Endothelial cell of umbilical vein (primary cell): ENCODE results near the gene ANKRD40CL. TPM values are rescaled to one million over a fixed set of nuclear protein-coding genes. Genes with fewer than 3 reads are reported as not detected.

Experiments used
- BruUV-seq: library from RNA; stranded (reverse); fragments of 400-500 nt; replicated peaks from 2 replicates; lab custom pipeline; 2021; lab: Mats Ljungman, UMichigan
- CTCF ChIA-PET: fragments of 300-600, 350-600 bp; sonication (Branson Sonifier 250); formaldehyde crosslinking; loops from one replicate; lab custom pipeline; 2021; ENCODE audit warnings: antibody characterized with exemption, inconsistent platforms; lab: Charles Lee
- POLR2A ChIA-PET: fragments of 300-600, 350-600 bp; sonication (Branson Sonifier 250); formaldehyde crosslinking; loops from one replicate; lab custom pipeline; 2021; ENCODE audit warnings: antibody characterized with exemption, inconsistent platforms; lab: Charles Lee
- DNase-seq: peaks from one replicate; pipeline ENCODE4 v3.0.0-alpha.2; 2011; ENCODE audit warnings: low read depth, low spot score
- FAIRE-seq: peaks from 2 replicates; lab custom pipeline; 2011; peaks lifted over from hg19 to GRCh38; lab: Jason Lieb, UNC
- H2AFZ ChIP-seq: 2 replicates; pipeline ENCODE4 v1.6.0; 2012; ENCODE audit warnings: low read depth, low read length, control low read depth, inconsistent platforms
- H3K27ac ChIP-seq: 2 replicates; pipeline ENCODE4 v1.5.1; 2011; ENCODE audit warnings: low read depth, mild to moderate bottlenecking, control low read depth, low read length, moderate library complexity; ENCODE audit not compliant: insufficient read depth
- H3K27me3 ChIP-seq, 2 experiments: 2 replicates each; pipeline versions ENCODE4 v1.6.0 to v1.6.1; 2011; ENCODE audit warnings: low read length in 2 of 2, mixed read lengths in 1 of 2; ENCODE audit not compliant: control insufficient read depth in 2 of 2, insufficient read depth in 2 of 2
- H3K36me3 ChIP-seq, 2 experiments: 2 replicates in 1 of 2; 3 replicates in 1 of 2; pipeline ENCODE4 v1.5.1; 2011; ENCODE audit warnings: low read length in 2 of 2, mild to moderate bottlenecking in 1 of 2, moderate library complexity in 1 of 2; ENCODE audit not compliant: control insufficient read depth in 2 of 2, insufficient read depth in 2 of 2; ENCODE audit errors: extremely low read depth in 1 of 2
- H3K4me1 ChIP-seq: 3 replicates; pipeline ENCODE4 v1.5.1; 2011; ENCODE audit warnings: mild to moderate bottlenecking, low read length; ENCODE audit not compliant: control insufficient read depth, insufficient read depth; ENCODE audit errors: extremely low read depth
- H3K4me2 ChIP-seq: 2 replicates; pipeline ENCODE4 v1.6.1; 2011; ENCODE audit warnings: low read length, control low read depth, mixed read lengths; ENCODE audit not compliant: insufficient read depth
- H3K4me3 ChIP-seq, 3 experiments: fragments of 200-600 bp in 1 of 3; sonication (generic), shearing (Covaris generic) in 1 of 3; replicated peaks in 1 of 3; 2 replicates each; pipeline ENCODE4 v1.5.1; 2011 to 2016; ENCODE audit warnings: control low read depth in 3 of 3, low read length in 3 of 3, mild to moderate bottlenecking in 2 of 3, inconsistent platforms in 1 of 3, low read depth in 1 of 3, moderate library complexity in 1 of 3; ENCODE audit not compliant: insufficient read depth in 1 of 3
- H3K79me2 ChIP-seq: 2 replicates; pipeline ENCODE4 v1.6.0; 2012; ENCODE audit warnings: low read length, inconsistent platforms; ENCODE audit not compliant: control insufficient read depth, insufficient read depth
- H3K9ac ChIP-seq: replicated peaks from 2 replicates; pipeline ENCODE3; 2011; ENCODE audit warnings: low read length, control low read depth; ENCODE audit not compliant: insufficient read depth; ENCODE audit errors: extremely low read depth
- H3K9me1 ChIP-seq: replicated peaks from 3 replicates; pipeline ENCODE4 v1.6.0; 2011; ENCODE audit warnings: mild to moderate bottlenecking, low read length; ENCODE audit not compliant: control insufficient read depth, insufficient read depth; ENCODE audit errors: extremely low read depth
- H3K9me3 ChIP-seq: replicated peaks from 2 replicates; pipeline ENCODE4 v1.5.1; 2012; ENCODE audit warnings: low read length, inconsistent platforms; ENCODE audit not compliant: control insufficient read depth, insufficient read depth
- H4K20me1 ChIP-seq: replicated peaks from 2 replicates; pipeline ENCODE3; 2011; ENCODE audit warnings: mild to moderate bottlenecking, low read length; ENCODE audit not compliant: control insufficient read depth, insufficient read depth; ENCODE audit errors: extremely low read depth
- EZH2 ChIP-seq: IDR thresholded peaks from 2 replicates; pipeline ENCODE4 v1.6.1; 2012; ENCODE audit warnings: borderline replicate concordance, low read depth, mild to moderate bottlenecking, moderate library complexity, low read length, inconsistent platforms; ENCODE audit not compliant: severe bottlenecking
- FOS ChIP-seq: IDR thresholded peaks from 2 replicates; pipeline ENCODE4 v1.6.1; 2011; ENCODE audit warnings: mild to moderate bottlenecking, low read length, moderate library complexity, borderline replicate concordance; ENCODE audit not compliant: insufficient read depth
- GATA2 ChIP-seq: IDR thresholded peaks from 2 replicates; pipeline ENCODE4 v1.7.0; 2011; ENCODE audit warnings: low read depth, mild to moderate bottlenecking, moderate library complexity, mixed read lengths, low read length; ENCODE audit not compliant: insufficient read length, insufficient read depth
- JUN ChIP-seq: IDR thresholded peaks from 2 replicates; pipeline ENCODE4 v1.6.1; 2011; ENCODE audit warnings: borderline replicate concordance, low read depth; ENCODE audit not compliant: insufficient read length, insufficient read depth
- MYC ChIP-seq: IDR thresholded peaks from one replicate; pipeline ENCODE4 v1.6.1; 2011; ENCODE audit warnings: mild to moderate bottlenecking, low read depth, low read length
- POLR2A ChIP-seq: IDR thresholded peaks from 2 replicates; pipeline ENCODE4 v1.6.1; 2012; ENCODE audit warnings: low read depth, mild to moderate bottlenecking, control low read depth, low read length
- POLR2AphosphoS5 ChIP-seq: IDR thresholded peaks from 2 replicates; pipeline ENCODE4 v1.6.1; 2012; ENCODE audit warnings: low read depth, mild to moderate bottlenecking, control low read depth, low read length, moderate library complexity; ENCODE audit not compliant: insufficient read depth
- dilution Hi-C: fragments of 300-500 bp; cut with MboI; formaldehyde crosslinking; loops from one replicate; pipeline ENCODE4 v1.15.0; 2019; ENCODE audit warnings: low sequenced_read_pairs; ENCODE audit not compliant: extremely low pct_ligation_motif_present
- intact Hi-C: fragments of 100-400 bp; cut with micrococcal nuclease; formaldehyde crosslinking; loops from one replicate; pipeline ENCODE4 v1.10.0; 2022
- polyA plus RNA-seq, 4 experiments: library from polyadenylated mRNA; depleted of rRNA in 3 of 4; stranded (reverse) in 3 of 4; unstranded in 1 of 4; fragments of >200 nt; gene quantifications; 2 replicates each; pipeline versions ENCODE4 v1.2.1 to v1.2.3, GENCODE V29; 2011 to 2012; ENCODE audit warnings: missing spikeins in 1 of 4
- total RNA-seq: library from RNA; stranded (reverse); gene quantifications from 2 replicates; pipeline ENCODE4 v1.2.3, GENCODE V29; 2021
- TF ChIP-seq, protein P1 (sequence below), 2 donors: IDR thresholded peaks; 1 replicate in 1 of 2; 2 replicates in 1 of 2; pipeline ENCODE4 v1.5.1; 2011; ENCODE audit warnings: low read length in 2 of 2, mild to moderate bottlenecking in 2 of 2, moderate library complexity in 2 of 2, control low read depth in 1 of 2, inconsistent platforms in 1 of 2, low read depth in 1 of 2; ENCODE audit not compliant: insufficient read depth in 1 of 2; ENCODE audit errors: extremely low read depth in 1 of 2
- TF ChIP-seq, protein P2 (sequence below): IDR thresholded peaks from 2 replicates; pipeline ENCODE4 v1.6.1; 2011; ENCODE audit not compliant: insufficient read depth, insufficient read length

Gene ANKRD40CL
- total and polyA plus RNA-seq, 2 donors (not counting 3 experiments of a cell fraction or from before 2014, with no cell fraction given) = not detected

DNA sequence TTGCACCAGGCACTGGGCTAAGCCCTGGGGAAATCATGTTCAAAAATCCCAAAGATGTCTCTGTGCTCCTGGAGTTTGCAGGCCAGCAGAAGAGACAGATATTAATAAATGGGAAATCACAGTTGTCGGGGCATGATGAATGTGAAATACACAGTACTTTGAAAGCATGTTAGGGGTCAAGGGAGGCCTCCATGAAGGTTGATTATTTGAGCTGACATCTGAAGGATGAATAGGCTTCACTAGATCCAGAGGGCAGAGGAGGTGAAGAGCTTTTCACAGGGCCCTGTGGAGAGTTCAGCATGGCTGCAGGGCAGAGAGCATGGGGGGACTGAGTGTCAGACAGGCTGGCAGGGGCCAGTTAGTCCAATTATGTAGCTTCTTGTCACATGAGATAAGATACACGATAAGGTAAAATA lies 2.6 kb downstream of the ANKRD40CL start:
- FAIRE-seq = no peak
- Histone ChIP-seq H3K27me3 (peaks cover 7 to 9% of the 10 kb centered on the region in 2 experiments), H3K9me3 (no peaks in the 10 kb centered on the region), H3K27ac (no peak overlapping the region), H2AFZ (no peak overlapping the region), H3K9ac (no peak overlapping the region), H3K4me2 (no peak overlapping the region), H4K20me1 (no peaks in the 10 kb centered on the region), H3K4me1 (no peaks in the 10 kb centered on the region), H3K4me3 (no peak overlapping the region), H3K9me1 (no peaks in the 10 kb centered on the region), H3K36me3 (no peaks in the 10 kb centered on the region), H3K79me2 (no peaks in the 10 kb centered on the region)
- TF ChIP-seq, protein P1, sequence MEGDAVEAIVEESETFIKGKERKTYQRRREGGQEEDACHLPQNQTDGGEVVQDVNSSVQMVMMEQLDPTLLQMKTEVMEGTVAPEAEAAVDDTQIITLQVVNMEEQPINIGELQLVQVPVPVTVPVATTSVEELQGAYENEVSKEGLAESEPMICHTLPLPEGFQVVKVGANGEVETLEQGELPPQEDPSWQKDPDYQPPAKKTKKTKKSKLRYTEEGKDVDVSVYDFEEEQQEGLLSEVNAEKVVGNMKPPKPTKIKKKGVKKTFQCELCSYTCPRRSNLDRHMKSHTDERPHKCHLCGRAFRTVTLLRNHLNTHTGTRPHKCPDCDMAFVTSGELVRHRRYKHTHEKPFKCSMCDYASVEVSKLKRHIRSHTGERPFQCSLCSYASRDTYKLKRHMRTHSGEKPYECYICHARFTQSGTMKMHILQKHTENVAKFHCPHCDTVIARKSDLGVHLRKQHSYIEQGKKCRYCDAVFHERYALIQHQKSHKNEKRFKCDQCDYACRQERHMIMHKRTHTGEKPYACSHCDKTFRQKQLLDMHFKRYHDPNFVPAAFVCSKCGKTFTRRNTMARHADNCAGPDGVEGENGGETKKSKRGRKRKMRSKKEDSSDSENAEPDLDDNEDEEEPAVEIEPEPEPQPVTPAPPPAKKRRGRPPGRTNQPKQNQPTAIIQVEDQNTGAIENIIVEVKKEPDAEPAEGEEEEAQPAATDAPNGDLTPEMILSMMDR (IDR thresholded peaks at IDR 0.05; ENCODE audit: extremely low read depth in 1 of 2, insufficient read depth in 1 of 2, low read depth in 1 of 2, low read length in 2 of 2) = no peak
- TF ChIP-seq POLR2A = no peak
- no peak for TF ChIP-seq MYC
- TF ChIP-seq, protein P2, sequence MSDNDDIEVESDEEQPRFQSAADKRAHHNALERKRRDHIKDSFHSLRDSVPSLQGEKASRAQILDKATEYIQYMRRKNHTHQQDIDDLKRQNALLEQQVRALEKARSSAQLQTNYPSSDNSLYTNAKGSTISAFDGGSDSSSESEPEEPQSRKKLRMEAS = no peak
- no peak for TF ChIP-seq EZH2
- TF ChIP-seq JUN = no peak
- no peak for TF ChIP-seq FOS
- TF ChIP-seq POLR2AphosphoS5 = no peak
- TF ChIP-seq GATA2 = no peak
- dilution Hi-C loops (no loop called here), intact Hi-C loops (no loop called here)
- CTCF ChIA-PET = interaction anchor here (4.2 kb wide), 1 partner anchor 19 kb away, joined by 30 read pairs; no protein-coding TSS in a partner anchor
- no TSS peak for BruUV-seq
- POLR2A ChIA-PET = no interaction called here
- DNase-seq = no peak
